ENCODE results near the gene GSK3A. TPM values are rescaled to one million over a fixed set of nuclear protein-coding genes. Genes with fewer than 3 reads are reported as not detected.

Gene GSK3A
- total RNA-seq, 1 experiment from 2014 or later: 32.8 TPM

DNA sequence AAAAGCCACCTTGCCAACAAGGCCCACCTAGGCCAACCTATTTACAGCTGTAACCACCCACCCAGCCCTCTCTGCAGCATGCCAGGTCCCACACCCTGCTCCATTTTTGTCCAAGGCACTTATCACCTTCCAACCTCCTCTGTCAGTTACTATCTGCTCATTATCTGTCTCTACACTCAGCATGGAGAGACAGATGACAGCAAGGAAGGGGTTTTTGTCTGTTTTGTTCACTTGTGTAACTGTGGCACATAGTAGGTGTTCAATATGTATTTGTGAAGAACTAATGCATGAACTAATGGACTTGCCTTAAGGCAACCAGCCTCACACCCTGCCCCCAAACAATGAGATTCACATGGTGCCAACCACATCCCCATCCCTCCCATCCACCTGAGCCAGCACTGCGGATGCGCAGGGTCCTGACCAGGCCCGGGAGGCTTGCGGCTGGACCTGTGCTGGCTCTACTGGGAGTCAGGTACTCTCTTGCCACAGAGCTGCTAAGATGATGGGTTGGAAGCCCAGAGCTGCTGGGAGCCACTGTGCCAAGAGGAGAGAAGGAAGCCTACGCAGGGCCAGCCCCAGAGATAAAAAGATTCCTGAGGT, 42.2 kb downstream of the GSK3A start:
- DNase-seq (ENCODE audit: low read depth): no peak

DNA sequence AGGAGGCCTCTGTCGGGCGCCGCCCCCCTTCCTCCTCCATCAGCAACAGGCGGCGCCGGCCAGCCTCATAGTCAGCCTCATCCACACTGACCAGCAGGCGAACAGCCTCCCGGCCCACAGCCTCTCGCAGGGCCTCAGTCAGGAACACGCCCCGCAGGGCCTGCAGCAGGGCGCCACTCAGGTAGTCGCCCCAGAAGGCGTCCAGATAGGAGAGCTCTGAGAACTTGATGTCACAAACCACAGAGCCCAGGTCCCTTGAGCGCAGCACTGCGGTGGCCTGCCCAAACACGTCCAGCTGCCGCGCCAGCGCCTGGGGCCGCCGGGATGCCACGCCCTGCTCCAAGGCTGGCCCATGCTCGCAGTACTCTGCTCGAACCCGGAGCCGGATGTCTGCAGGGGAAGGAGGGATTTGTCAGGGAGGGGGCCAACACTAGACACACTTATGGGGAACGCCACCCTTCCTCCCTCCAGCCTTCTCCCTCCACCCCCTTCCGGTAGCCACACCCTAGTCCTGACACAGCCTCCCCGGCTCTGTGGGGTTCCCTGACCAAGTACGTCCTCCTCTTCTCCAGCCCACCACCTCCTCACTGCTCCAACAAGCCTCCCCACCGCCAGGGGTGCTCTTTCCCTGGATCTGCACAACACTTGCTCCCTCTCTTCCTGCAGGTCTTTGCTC, 42.8 kb downstream of the GSK3A start:
- DNase-seq (ENCODE audit: low read depth): no peak

DNA sequence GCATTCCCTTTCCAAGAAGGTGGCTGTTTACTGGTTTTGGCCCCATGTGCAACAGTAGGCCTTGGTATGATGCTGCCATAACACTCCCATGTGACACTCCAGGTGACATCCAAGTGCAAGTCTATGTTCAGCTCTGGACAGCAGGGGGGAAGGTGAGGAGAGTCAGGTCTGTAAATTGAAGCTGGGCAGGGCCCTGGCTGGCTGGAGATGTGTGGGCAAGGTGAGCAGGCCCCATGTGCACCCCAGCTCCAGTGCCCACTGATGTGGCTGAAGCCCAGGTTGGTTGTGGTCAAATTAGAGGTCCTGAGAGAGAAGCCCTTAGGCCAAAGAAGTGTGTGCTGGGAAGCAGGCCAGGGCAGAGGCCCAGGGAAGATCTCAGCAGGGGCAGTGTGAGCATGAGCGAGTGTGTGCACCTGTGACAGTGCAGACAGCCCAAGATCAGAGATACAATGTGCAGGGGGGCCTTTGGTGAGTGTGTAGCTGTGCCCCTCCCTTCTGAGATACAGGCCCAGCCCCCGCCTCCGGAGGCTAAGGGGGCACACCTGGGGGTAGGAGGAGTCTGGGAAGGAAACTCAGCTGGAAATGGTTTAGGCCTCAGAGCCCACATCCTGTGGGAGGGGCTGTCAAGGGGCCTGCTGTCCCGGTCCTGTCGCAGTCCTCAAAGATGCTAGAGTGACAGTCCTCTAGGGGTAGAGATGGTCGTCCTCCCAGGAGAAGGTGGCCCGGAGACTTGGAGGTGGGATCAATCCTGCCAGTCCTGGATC, 43.5 kb downstream of the GSK3A start:
- DNase-seq (ENCODE audit: low read depth): no peak

DNA sequence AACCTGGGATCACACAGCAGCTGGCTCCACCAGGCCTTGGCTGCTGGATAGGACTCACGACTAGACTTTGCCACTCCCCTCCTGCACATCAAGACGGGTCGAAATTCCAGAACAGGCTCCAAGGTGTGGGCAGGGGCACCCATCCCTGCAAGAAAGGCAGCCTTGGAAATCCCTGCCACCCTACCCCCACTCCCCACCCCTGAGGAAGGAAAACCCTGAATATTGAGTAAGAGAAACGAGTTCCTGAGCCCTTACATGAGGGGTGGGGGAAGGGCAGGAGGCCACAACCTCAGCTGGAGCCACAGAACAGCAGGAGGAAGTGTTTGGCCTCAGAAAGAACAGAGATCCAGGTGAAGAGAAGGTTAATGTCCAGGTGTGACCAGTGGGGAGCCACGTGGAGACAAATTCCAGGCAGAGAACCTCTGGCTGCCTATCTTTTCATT, 45.0 kb downstream of the GSK3A start:
- no peak for DNase-seq (ENCODE audit: low read depth)

DNA sequence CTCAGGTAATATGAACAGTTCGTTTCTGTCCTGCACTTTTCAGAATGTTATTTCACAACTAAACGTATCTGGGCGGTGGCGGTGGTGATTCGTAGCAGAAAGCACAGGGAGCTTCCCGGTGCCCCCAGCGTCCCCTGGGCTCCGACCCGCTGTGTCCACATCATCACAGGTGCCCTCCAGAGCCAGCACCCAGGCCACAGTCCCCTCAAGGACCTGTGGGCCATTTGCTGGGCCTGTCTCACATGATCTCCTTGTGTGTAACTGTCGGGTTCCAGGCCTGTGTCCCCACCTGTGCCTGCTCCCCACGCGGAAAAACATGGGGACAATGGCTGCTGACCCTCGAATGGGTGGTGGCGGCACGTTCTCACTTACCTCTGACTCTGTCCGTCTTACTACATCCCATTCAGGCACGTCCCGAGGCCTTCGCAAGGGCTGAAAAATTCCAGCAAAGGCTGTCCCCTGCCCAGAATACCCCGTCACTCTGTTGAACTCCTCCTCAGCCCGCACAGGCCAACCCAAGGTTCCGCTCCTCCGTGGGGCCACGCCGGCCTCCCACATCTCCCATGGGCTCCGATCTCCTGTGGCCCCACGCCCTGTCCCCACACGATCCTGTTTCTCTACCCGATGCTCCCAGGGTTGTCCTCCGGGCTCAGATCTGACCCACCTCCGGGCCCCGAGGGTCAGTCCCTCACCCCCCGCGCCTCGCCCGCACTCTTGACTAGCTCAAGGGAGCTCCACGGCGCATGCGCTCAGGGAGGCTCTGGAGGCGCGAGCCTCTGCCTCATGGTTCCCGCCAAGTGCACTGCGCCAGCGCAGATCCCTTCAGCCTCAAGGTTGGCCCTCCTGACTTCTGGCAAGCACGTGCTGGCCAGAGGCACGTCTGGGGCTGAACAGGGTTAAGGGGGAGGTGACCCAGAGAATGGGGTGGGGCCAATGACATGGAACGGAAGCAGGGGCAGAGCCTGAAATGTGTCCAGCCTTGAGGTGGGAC, 46.1 kb downstream of the GSK3A start:
- DNase-seq (ENCODE audit: low read depth): no peak

DNA sequence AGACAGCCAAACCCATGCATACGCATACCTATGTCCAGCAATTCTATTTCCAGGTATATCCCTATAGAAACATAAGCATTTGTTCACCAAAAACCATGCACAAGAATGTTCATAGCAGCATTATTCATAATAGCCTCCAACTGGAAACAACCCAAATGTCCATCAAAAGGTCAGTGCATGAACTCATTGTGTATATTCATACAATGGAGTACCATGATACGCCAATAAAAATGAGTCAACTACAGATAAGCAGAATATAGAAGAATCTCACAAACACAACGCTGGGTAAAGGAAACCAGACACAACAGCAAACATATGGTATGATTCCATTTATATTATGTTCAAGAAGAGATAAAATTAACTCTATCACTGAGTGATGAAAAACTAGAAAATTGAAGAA, 48.7 kb downstream of the GSK3A start:
- DNase-seq (ENCODE audit: low read depth): no peak

DNA sequence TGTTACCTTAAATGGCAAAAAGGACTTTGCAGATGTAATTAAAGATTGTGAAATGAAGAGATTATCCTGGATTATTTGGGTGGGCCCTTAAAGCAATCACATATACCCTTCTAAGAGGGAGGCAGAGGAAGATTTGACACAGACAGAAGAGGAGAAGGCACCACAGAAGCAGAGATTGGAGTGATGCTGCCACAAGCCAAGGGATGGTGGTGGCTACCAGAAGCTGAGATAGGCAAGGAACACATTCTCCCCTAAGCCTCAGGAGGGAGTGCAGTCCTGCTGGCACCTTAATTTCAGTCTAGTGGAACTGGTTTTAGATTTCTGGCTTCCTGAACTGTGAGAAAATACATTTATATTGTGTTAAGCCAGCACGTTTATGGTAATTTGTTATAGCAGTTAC, 49.1 kb downstream of the GSK3A start:
- DNase-seq (ENCODE audit: low read depth): no peak

DNA sequence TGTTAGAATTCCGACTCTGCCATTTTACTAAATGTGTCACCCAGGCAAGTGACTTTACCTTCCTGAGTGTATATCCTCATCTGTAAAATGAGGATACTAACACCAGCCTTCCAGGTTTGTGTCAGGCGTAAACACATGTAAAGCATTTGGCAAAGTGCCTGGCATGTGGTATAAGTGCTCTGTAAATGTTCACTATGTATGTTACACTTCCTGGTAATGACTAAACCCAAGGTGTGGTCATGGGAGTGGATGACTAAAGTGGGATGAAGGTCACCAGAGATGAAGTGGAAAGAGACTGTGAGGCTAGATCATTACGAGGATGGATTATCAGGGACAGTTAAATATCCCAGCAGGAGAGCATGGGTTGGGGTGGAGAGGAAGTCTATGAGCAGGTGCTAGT, 50.5 kb downstream of the GSK3A start:
- peak; percentile 90 for DNase-seq (ENCODE audit: low read depth)

DNA sequence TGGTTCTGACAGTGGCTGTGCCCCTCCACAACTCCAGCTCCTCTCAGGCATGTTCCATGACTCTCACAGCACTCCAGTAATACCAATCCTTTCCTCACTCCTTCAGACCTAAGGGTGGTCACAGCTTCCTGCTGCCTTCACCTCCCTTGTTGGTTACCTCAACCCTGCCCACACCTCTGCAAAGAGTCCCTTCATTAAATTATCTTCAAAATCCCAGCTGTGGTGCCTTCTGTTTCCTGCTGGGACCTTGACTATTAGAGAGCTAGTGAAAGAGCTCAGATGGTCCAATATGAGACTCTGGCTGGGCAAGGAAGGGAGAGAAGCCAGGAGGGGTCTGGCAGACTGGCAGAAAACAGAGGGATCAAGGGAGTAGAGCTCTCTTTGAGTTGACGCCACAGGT, 51.1 kb downstream of the GSK3A start:
- DNase-seq (ENCODE audit: low read depth): no peak

DNA sequence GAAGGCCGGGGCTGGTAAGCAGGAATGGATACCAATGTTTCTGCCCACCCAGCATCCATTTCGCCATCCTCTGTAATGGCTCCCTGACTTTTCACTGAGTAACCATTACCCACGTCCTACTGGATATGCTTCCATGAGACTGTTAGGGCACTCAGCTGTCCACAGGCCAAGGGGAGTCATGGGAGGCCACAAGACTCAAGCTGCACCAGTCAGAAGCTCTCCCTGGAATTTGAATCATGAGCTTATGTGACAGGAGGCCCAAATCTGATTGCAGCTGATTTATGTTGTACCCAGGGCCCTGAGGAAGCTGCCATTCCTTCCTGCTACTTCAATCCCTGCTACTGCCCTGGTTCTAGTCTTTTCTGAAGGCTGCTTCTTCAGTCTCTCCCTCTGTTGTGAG, 53.3 kb downstream of the GSK3A start:
- no peak for DNase-seq (ENCODE audit: low read depth)

DNA sequence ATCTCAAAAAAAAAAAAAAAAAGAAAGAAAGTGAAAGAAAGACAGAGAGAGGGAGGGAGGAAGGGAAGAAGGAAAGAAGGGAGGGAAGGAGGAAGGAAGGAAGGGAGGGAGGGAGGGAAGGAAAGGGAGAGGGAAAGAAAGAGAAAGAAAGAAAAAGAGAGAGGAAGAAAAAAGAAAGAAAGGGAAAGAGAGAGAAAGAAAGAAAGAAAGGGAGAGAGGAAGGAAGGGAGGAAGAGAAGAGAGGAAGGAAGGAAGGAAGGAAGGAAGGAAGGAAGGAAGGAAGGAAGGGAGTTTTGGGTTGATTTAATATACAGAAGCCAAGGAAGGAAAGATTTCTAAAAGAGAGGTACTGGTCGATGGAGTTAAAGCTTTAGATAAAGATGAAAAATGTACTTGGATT, 53.7 kb downstream of the GSK3A start:
- no peak for DNase-seq (ENCODE audit: low read depth)

DNA sequence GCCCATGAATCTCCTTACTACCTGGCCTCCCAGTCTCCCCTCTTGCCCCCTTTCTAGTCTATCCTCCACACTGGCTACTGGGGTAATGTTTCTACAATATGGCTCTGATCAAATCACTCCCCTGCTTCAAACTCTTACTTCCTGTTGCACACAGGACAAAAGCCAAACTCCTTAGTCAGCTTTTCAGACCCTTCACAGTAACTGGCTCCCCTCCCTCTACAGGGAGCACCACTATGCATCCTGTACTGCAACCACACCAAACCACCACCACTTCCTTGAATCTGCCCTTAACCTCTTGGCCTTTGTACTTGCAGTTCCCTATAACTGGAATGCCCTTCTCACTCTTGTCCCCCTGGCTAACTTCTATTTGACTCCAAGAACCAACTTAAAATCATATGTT, 57.1 kb downstream of the GSK3A start:
- DNase-seq (ENCODE audit: low read depth): peak; percentile 67

DNA sequence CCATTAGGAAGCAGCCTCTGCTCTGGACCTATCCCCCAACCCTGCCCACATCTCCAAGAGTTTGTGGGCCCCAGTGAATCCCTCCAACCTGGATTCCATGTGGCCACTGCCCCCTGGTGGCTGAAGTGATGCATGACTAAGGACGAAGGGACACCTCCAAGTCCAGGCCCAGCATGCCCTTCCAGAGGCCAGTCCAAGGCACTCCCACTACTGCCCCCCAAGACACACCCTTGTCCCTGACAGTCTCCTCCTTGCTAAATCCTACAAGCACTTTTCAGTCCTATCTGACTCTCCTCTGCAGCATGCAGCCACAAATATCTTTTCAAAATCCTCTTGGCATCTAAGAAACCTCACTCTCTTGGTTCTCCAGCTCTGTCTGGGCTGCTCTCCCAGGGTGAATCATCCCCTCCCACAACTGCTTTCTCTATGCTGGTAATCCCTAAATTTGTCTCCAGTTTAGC, 58.0 kb downstream of the GSK3A start:
- peak; percentile 81 for DNase-seq (ENCODE audit: low read depth)

Other genes starting within 250 kb of the GSK3A start
- 0.03 and 0.13 TPM in 2 replicates for gene ATP1A3, start 248.4 kb downstream of the GSK3A start, total RNA-seq (2014; rRNA removed; shearing (Covaris generic))
- not detected in 2 replicates for gene GRIK5, start 172.4 kb downstream of the GSK3A start, total RNA-seq (2014; rRNA removed; shearing (Covaris generic))
- gene ZNF574, start 166.4 kb downstream of the GSK3A start, total RNA-seq (2014; rRNA removed; shearing (Covaris generic)): 26.9 and 37.8 TPM in 2 replicates
- gene POU2F2, start 110.2 kb downstream of the GSK3A start, total RNA-seq (2014; rRNA removed; shearing (Covaris generic)): 2.6 and 5.4 TPM in 2 replicates
- gene DEDD2, start 24.9 kb downstream of the GSK3A start, total RNA-seq (2014; rRNA removed; shearing (Covaris generic)): 38.2 and 43.6 TPM in 2 replicates
- gene ZNF526, start 22.3 kb downstream of the GSK3A start, total RNA-seq (2014; rRNA removed; shearing (Covaris generic)): 8.7 and 9.2 TPM in 2 replicates
- gene ERF, start 12.5 kb upstream of the GSK3A start, total RNA-seq (2014; rRNA removed; shearing (Covaris generic)): 73.0 and 102 TPM in 2 replicates
- 12.0 and 22.6 TPM in 2 replicates for gene CIC, start 26.6 kb upstream of the GSK3A start, total RNA-seq (2014; rRNA removed; shearing (Covaris generic))
- gene PRR19, start 59.5 kb upstream of the GSK3A start, total RNA-seq (2014; rRNA removed; shearing (Covaris generic)): 1.2 and 2.8 TPM in 2 replicates
- 98.5 and 110 TPM in 2 replicates for gene PAFAH1B3, start 60.0 kb upstream of the GSK3A start, total RNA-seq (2014; rRNA removed; shearing (Covaris generic))
- gene TMEM145, start 70.7 kb upstream of the GSK3A start, total RNA-seq (2014; rRNA removed; shearing (Covaris generic)): 0.37 and 1.1 TPM in 2 replicates
- gene MEGF8, start 83.0 kb upstream of the GSK3A start, total RNA-seq (2014; rRNA removed; shearing (Covaris generic)): 13.2 TPM in 2 replicates
- gene CNFN, start 147.7 kb upstream of the GSK3A start, total RNA-seq (2014; rRNA removed; shearing (Covaris generic)): not detected in 2 replicates
- not detected in 2 replicates for gene LIPE, start 184.8 kb upstream of the GSK3A start, total RNA-seq (2014; rRNA removed; shearing (Covaris generic))
- not detected in 2 replicates for gene CXCL17, start 200.3 kb upstream of the GSK3A start, total RNA-seq (2014; rRNA removed; shearing (Covaris generic))

Data from HT1080 (cell line).